SK-N-SH (cell line): ENCODE data around the gene TUT4. TPM values are rescaled to one million over a fixed set of nuclear protein-coding genes. Genes with fewer than 3 reads are reported as not detected.

ENCODE experiments used
- CTCF ChIA-PET: fragments of 300-600, 350-600 bp; formaldehyde crosslinking; extraction: SDS; loops from one replicate; lab custom pipeline; 2021; lab: Yijun Ruan, JAX
- POLR2A ChIA-PET: fragments of 350-600 bp; sonication (Branson Sonifier 250); formaldehyde crosslinking; extraction: SDS; loops from one replicate; lab custom pipeline; 2020; ENCODE audit warnings: antibody characterized with exemption, inconsistent platforms; lab: Yijun Ruan, JAX
- DNase-seq: peaks from one replicate; pipeline ENCODE4 v3.0.0; 2012
- H2AFZ ChIP-seq: fragments of 200-600 bp; sonication (generic); 2 replicates; pipeline ENCODE4 v1.8.1; 2016; ENCODE audit warnings: antibody characterized with exemption, mild to moderate bottlenecking, low read depth
- H3F3A ChIP-seq: fragments of 200-600 bp; sonication (generic); replicated peaks from 2 replicates; pipeline ENCODE3; 2016; ENCODE audit warnings: antibody characterized with exemption, mild to moderate bottlenecking; ENCODE audit not compliant: insufficient read depth
- H3K27ac ChIP-seq, 2 experiments: fragments of 200-500 bp in 1 of 2; fragments of 200-600 bp in 1 of 2; sonication (Bioruptor generic) in 1 of 2; sonication (generic), shearing (Covaris generic) in 1 of 2; 2 replicates each; pipeline versions ENCODE4 v1.5.1 to v1.6.1; 2014 to 2016; ENCODE audit warnings: low read depth in 2 of 2, inconsistent platforms in 1 of 2, low read length in 1 of 2, mild to moderate bottlenecking in 1 of 2, mixed read lengths in 1 of 2
- H3K27me3 ChIP-seq: fragments of 200-600 bp; sonication (generic), shearing (Covaris generic); 2 replicates; pipeline ENCODE4 v1.6.1; 2016; ENCODE audit warnings: mixed run types; ENCODE audit not compliant: insufficient read depth
- H3K36me3 ChIP-seq, 2 experiments: fragments of 200-500 bp in 1 of 2; fragments of 200-600 bp in 1 of 2; sonication (Bioruptor generic) in 1 of 2; sonication (generic) in 1 of 2; replicated peaks in 1 of 2; 2 replicates each; pipeline versions ENCODE3 to v1.5.1; 2014 to 2016; ENCODE audit warnings: low read length in 1 of 2, mild to moderate bottlenecking in 1 of 2; ENCODE audit not compliant: insufficient read depth in 2 of 2, control insufficient read depth in 1 of 2
- H3K4me1 ChIP-seq, 2 experiments: fragments of 200-500 bp in 1 of 2; fragments of 200-600 bp in 1 of 2; sonication (Bioruptor generic) in 1 of 2; sonication (generic), shearing (Covaris generic) in 1 of 2; 2 replicates each; pipeline versions ENCODE4 v1.5.1 to v1.6.1; 2014 to 2016; ENCODE audit warnings: low read depth in 1 of 2, low read length in 1 of 2, mixed run types in 1 of 2; ENCODE audit not compliant: insufficient read depth in 2 of 2, control insufficient read depth in 1 of 2
- H3K4me2 ChIP-seq: fragments of 200-600 bp; sonication (generic), shearing (Covaris generic); 2 replicates; pipeline ENCODE4 v1.6.1; 2017; ENCODE audit warnings: mixed run types
- H3K4me3 ChIP-seq, 2 experiments: fragments of 200-500 bp in 1 of 2; fragments of 200-600 bp in 1 of 2; sonication (Bioruptor generic) in 1 of 2; sonication (generic), shearing (Covaris generic) in 1 of 2; 2 replicates each; pipeline versions ENCODE4 v1.5.1 to v1.8.1; 2014 to 2016; ENCODE audit warnings: low read depth in 2 of 2, inconsistent platforms in 1 of 2, low read length in 1 of 2, mild to moderate bottlenecking in 1 of 2, mixed read lengths in 1 of 2, moderate library complexity in 1 of 2
- H3K79me2 ChIP-seq: fragments of 200-600 bp; sonication (generic); 2 replicates; pipeline ENCODE4 v1.8.1; 2017; ENCODE audit warnings: mild to moderate bottlenecking; ENCODE audit not compliant: insufficient read depth
- H3K9ac ChIP-seq: fragments of 200-600 bp; sonication (generic); 2 replicates; pipeline ENCODE4 v1.6.1; 2017; ENCODE audit warnings: mixed run types
- H3K9me2 ChIP-seq: fragments of 200-600 bp; sonication (generic); 2 replicates; pipeline ENCODE4 v1.6.1; 2017; ENCODE audit warnings: mixed run types
- H3K9me3 ChIP-seq: fragments of 200-600 bp; sonication (generic); 2 replicates; pipeline ENCODE4 v1.6.1; 2017; ENCODE audit warnings: mixed run types, mild to moderate bottlenecking, moderate library complexity
- H4K20me1 ChIP-seq: fragments of 200-600 bp; sonication (generic); 2 replicates; pipeline ENCODE4 v1.6.1; 2017; ENCODE audit warnings: mild to moderate bottlenecking, mixed run types; ENCODE audit not compliant: insufficient read depth
- EZH2phosphoT487 ChIP-seq: fragments of 200-600 bp; sonication (generic); IDR thresholded peaks from 2 replicates; pipeline ENCODE4 v1.6.1; 2017; ENCODE audit warnings: low read depth, mixed run types, mild to moderate bottlenecking, antibody characterized with exemption, moderate library complexity, borderline replicate concordance
- GABPA ChIP-seq: IDR thresholded peaks from 2 replicates; pipeline ENCODE4 v1.4.0; 2012; ENCODE audit warnings: low read depth, mild to moderate bottlenecking
- GATA2 ChIP-seq: sonication (generic); formaldehyde crosslinking; IDR thresholded peaks from 2 replicates; pipeline ENCODE4 v1.5.0; 2020; ENCODE audit warnings: mild to moderate bottlenecking, missing genetic modification reagents
- JUND ChIP-seq: IDR thresholded peaks from 2 replicates; pipeline ENCODE4 v1.4.0; 2012
- MXI1 ChIP-seq: IDR thresholded peaks from 2 replicates; pipeline ENCODE4 v1.6.1; 2012; ENCODE audit warnings: mild to moderate bottlenecking, low read depth, low read length, improper control_type of control experiment
- NRF1 ChIP-seq: IDR thresholded peaks from 2 replicates; pipeline ENCODE4 v1.6.1; 2012; ENCODE audit warnings: low read depth, mild to moderate bottlenecking, low read length
- POLR2AphosphoS5 ChIP-seq: IDR thresholded peaks from 2 replicates; pipeline ENCODE4 v1.6.1; 2012; ENCODE audit warnings: low read depth, low read length
- RAD21 ChIP-seq: IDR thresholded peaks from 2 replicates; pipeline ENCODE4 v1.6.1; 2012; ENCODE audit warnings: mild to moderate bottlenecking, low read length
- SMC3 ChIP-seq: IDR thresholded peaks from 2 replicates; pipeline ENCODE4 v1.6.1; 2012; ENCODE audit warnings: low read depth, low read length, improper control_type of control experiment
- WGBS: methylation state at CpG from one replicate; pipeline ENCODE4 v1.1.6; 2017; ENCODE audit warnings: low lambda C conversion rate; 5-methylcytosine and 5-hydroxymethylcytosine counted together
- polyA plus RNA-seq, 3 experiments: library from polyadenylated mRNA; depleted of rRNA; stranded (reverse); fragments of >200 nt; gene quantifications; 2 replicates each; pipeline ENCODE4 v1.2.3, GENCODE V29; 2012
- TF ChIP-seq, protein P1 (sequence below): IDR thresholded peaks from 2 replicates; pipeline ENCODE4 v1.4.0; 2012; ENCODE audit warnings: low read depth, borderline replicate concordance
- TF ChIP-seq, protein P2 (sequence below): IDR thresholded peaks from 2 replicates; pipeline ENCODE4 v1.4.0; 2012; ENCODE audit warnings: low read depth

Gene TUT4
- polyA plus RNA-seq, 1 of the 3 experiments (the other 2 are of a cell fraction): 28.3 TPM

DNA sequence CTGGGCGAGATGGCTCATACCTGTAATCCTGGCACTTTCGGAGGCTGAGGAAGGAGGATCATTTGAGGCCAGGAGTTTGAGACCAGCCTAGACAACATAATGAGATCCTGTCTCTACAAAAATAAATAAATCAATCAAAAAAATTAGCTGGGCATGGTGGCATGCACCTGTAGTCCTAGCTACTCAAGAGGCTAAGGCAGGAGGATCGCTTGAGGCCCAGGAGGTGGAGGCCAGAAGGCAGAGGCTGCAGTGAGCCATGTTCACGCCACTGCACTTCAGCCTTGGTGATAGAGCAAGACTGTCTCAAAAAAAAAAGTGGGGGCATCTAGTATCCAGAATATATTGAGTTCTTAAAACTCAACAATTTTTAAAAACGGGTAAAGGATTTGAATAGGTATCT is 6.0 kb downstream of the TUT4 start:
- no peak overlapping the region for H3K4me2 ChIP-seq
- POLR2A ChIA-PET: no interaction called here
- H2AFZ ChIP-seq: no peak overlapping the region
- H3K9ac ChIP-seq: no peak overlapping the region
- no peak overlapping the region for H3K4me3 ChIP-seq
- H3K36me3 ChIP-seq: peaks cover 0 to 22% of the 10 kb centered on the region in 2 experiments
- peaks cover 52% of the 10 kb centered on the region for H4K20me1 ChIP-seq
- TF ChIP-seq POLR2AphosphoS5: no peak
- TF ChIP-seq GABPA: no peak
- no peak for TF ChIP-seq SMC3
- TF ChIP-seq, protein P1, sequence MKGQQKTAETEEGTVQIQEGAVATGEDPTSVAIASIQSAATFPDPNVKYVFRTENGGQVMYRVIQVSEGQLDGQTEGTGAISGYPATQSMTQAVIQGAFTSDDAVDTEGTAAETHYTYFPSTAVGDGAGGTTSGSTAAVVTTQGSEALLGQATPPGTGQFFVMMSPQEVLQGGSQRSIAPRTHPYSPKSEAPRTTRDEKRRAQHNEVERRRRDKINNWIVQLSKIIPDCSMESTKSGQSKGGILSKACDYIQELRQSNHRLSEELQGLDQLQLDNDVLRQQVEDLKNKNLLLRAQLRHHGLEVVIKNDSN: no peak
- TF ChIP-seq GATA2: no peak
- no peak for TF ChIP-seq NRF1
- TF ChIP-seq, all 33 proteins: peak for 0
- WGBS: 97% methylated on average over 5 of the region's 5 CpGs
- H3K79me2 ChIP-seq: peaks cover 99% of the 10 kb centered on the region
- H3F3A ChIP-seq: peaks cover 26% of the 10 kb centered on the region
- H3K27me3 ChIP-seq: no peaks in the 10 kb centered on the region
- DNase-seq: no peak
- no peaks in the 10 kb centered on the region; a peak in 2 of 4 replicates for H3K4me1 ChIP-seq
- no peak overlapping the region for H3K27ac ChIP-seq
- CTCF ChIA-PET: no interaction called here
- H3K9me2 ChIP-seq: no peaks in the 10 kb centered on the region
- H3K9me3 ChIP-seq: peaks cover 13% of the 10 kb centered on the region; the same call in 1 of the 2 replicates

DNA sequence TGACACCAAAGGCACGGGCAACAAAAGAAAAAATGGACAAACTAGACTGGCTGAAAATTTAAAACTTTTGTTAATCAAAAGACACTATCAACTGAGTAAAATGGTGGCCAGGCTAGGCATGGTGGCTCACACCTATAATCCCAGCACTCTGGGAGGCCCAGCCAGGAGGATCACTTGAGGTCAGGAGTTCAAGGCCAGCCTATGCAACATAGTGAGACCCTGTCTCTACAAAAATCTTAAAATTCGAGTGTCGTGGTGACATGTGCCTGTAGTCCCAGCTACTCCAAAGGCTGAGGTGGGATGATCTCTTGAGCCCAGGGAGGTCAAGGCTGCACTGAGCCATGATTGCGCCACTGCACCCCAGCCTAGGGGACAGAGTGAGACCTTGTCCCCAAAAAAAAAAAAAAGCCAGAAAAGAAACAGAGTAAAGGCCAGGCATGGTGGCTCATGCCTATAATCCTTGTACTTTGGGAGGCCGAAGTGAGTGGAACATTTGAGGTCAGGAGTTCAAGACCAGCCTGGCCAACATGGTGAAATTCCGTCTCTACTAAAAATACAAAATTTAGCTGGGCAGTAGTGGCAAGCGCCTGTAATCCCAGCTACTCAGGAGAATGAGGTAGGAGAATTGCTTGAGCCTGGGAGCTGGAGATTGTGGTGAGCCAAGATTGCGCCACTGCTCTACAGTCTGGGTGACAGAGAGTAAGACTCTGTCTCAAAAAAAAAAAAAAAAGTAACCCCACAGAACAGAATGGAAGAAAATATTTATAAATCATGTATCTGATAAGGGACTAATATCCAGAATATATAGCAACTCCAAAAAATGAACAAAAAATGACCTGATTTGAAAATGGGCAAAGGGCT is 8.0 kb downstream of the TUT4 start:
- peaks cover 99% of the 10 kb centered on the region for H3K79me2 ChIP-seq
- POLR2A ChIA-PET: interaction anchor here (0.6 to 1.4 kb wide), 2 partner anchors 8 to 145 kb away, joined by 3 to 4 read pairs; partner anchors contain the start of gene TUT4
- H3F3A ChIP-seq: peaks cover 13% of the 10 kb centered on the region
- H3K4me1 ChIP-seq: no peaks in the 10 kb centered on the region; a peak in 1 of 4 replicates
- H3K4me2 ChIP-seq: no peak overlapping the region
- peaks cover 37% of the 10 kb centered on the region for H4K20me1 ChIP-seq
- no peaks in the 10 kb centered on the region for H3K27me3 ChIP-seq
- no peak for TF ChIP-seq MXI1
- TF ChIP-seq, protein P2, sequence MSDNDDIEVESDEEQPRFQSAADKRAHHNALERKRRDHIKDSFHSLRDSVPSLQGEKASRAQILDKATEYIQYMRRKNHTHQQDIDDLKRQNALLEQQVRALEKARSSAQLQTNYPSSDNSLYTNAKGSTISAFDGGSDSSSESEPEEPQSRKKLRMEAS: no peak
- TF ChIP-seq RAD21: no peak
- no peak for TF ChIP-seq EZH2phosphoT487
- no peak for TF ChIP-seq SMC3
- TF ChIP-seq JUND: no peak
- peaks cover 16% of the 10 kb centered on the region; the same call in 1 of the 2 replicates for H3K9me3 ChIP-seq
- no peak overlapping the region for H2AFZ ChIP-seq
- H3K36me3 ChIP-seq: peaks cover 0 to 25% of the 10 kb centered on the region in 2 experiments
- 97% methylated on average over 8 of the region's 8 CpGs for WGBS
- no peaks in the 10 kb centered on the region for H3K9me2 ChIP-seq
- no peak overlapping the region for H3K9ac ChIP-seq
- no peak for DNase-seq
- CTCF ChIA-PET: interaction anchor here (1.0 kb wide), 1 partner anchor 9 kb away, joined by 3 read pairs; no protein-coding TSS in a partner anchor
- no peak overlapping the region for H3K27ac ChIP-seq
- H3K4me3 ChIP-seq: no peak overlapping the region
